ENCODE results near the gene PHACTR2. TPM values are rescaled to one million over a fixed set of nuclear protein-coding genes. Genes with fewer than 3 reads are reported as not detected.

PHACTR2 gene
- total and polyA plus RNA-seq, 2 of the 13 experiments (the other 11 are each of a cell fraction or from before 2014, with no cell fraction given) = 11.3 to 28.2 TPM

DNA sequence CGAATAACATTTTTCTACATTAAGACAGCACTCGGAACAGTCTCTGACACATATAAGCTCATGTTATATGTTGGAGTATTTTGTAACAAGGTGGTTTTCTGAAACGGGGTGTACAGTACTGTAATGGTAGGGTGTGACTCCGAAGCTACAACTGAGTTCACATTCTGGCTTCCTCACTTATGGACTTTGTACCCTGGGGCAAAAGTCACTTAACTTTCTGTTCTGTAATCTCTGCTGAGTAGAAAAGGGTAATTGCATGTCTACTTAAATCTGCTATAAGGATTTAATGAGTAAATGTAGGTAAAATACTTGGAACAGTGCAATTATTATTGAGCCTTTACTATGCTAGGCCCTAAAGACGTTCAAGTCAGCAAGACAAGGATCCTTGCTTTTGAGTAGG, 160.6 kb downstream of the PHACTR2 start:
- Histone ChIP-seq H3K4me1 (ENCODE audit: insufficient read depth, low read length) (peaks cover 18% of the 10 kb centered on the region), H3K27ac (ENCODE audit: extremely low read length, insufficient read depth, low read length) (no peak overlapping the region), H3K79me2 (ENCODE audit: insufficient read depth, low read length) (peaks cover 2% of the 10 kb centered on the region), H3K4me2 (ENCODE audit: low read depth, low read length) (peak overlapping the region; percentile 33), H3K27me3 (ENCODE audit: control insufficient read depth in 1 of 2, insufficient read depth in 2 of 2, low read length in 2 of 2) (no peaks in the 10 kb centered on the region; a peak in 1 of 5 replicates), H3K9me3 (ENCODE audit: low read length) (no peaks in the 10 kb centered on the region), H3K36me3 (replicated peaks in 1 of 2; ENCODE audit: control insufficient read depth in 1 of 2, insufficient read depth in 2 of 2, low read length in 2 of 2) (no peaks in the 10 kb centered on the region), H3K9ac (ENCODE audit: insufficient read depth, low read depth, low read length) (no peak overlapping the region), H3K4me3 (replicated peaks in 1 of 3; ENCODE audit: insufficient read depth in 1 of 3, low read depth in 2 of 3, low read length in 3 of 3) (no peak overlapping the region), H4K20me1 (ENCODE audit: insufficient read depth, low read length) (no peaks in the 10 kb centered on the region), H2AFZ (ENCODE audit: low read length) (no peak overlapping the region)
- CTCF ChIA-PET (ENCODE audit: low intra/inter-chr PET ratio, low total read pairs) = no interaction called here
- no TSS peak for BruUV-seq (replicated peaks)
- intact Hi-C loops (cut with micrococcal nuclease; ENCODE audit: unreplicated experiment) = no loop called here
- WGBS (ENCODE audit: low lambda C conversion rate) = 33% methylated on average over 5 of the region's 5 CpGs
- DNase-seq (ENCODE audit: low spot score) (peak; percentile 51), ATAC-seq (no peak), FAIRE-seq (no peak)
- in situ Hi-C loops (cut with HindIII; ENCODE audit: extremely low pct_ligation_motif_present, low pct_unique_long_range_greater_than_20kb) = no loop called here
- POLR2A ChIA-PET = no interaction called here
- TF ChIP-seq ARID5B (CRISPR knock-in tag; IDR thresholded peaks at IDR 0.05) = peak; percentile 59
- peak; percentile 32; the same call in 1 of the 2 replicates for TF ChIP-seq RXRB (CRISPR knock-in tag; IDR thresholded peaks at IDR 0.05; ENCODE audit: borderline replicate concordance)
- TF ChIP-seq CEBPG (CRISPR knock-in tag; IDR thresholded peaks at IDR 0.05) = peak; percentile 23; the same call in 1 of the 2 replicates
- peak; percentile 81 for TF ChIP-seq HNF4A (CRISPR knock-in tag; IDR thresholded peaks at IDR 0.05)
- TF ChIP-seq RARA (CRISPR knock-in tag; IDR thresholded peaks at IDR 0.05) = peak; percentile 16; the same call in 1 of the 2 replicates
- 0 out of 2 replicates have a peak, but pooled peaks have one; percentile 12 for TF ChIP-seq GATAD2A (CRISPR knock-in tag; IDR thresholded peaks at IDR 0.05)
- TF ChIP-seq HNF4G (IDR thresholded peaks at IDR 0.05; ENCODE audit: borderline replicate concordance, low read depth, low read length) = peak; percentile 79
- TF ChIP-seq HNF4G (CRISPR knock-in tag; IDR thresholded peaks at IDR 0.05; ENCODE audit: borderline replicate concordance, low read depth) = no peak
- TF ChIP-seq PPARG (CRISPR knock-in tag; conservative IDR thresholded peaks at IDR 0.05) = peak; percentile 68; the same call in 1 of the 2 replicates
- TF ChIP-seq EZH2 (conservative IDR thresholded peaks at IDR 0.05; ENCODE audit: low read depth, low read length) = no peak
- TF ChIP-seq ZNF644 (CRISPR knock-in tag; IDR thresholded peaks at IDR 0.05; ENCODE audit: low read depth) = 0 out of 2 replicates have a peak, but pooled peaks have one; percentile 42
- no peak for TF ChIP-seq NFE2L1 (CRISPR knock-in tag; IDR thresholded peaks at IDR 0.05; ENCODE audit: borderline replicate concordance)
- peak; percentile 83 for TF ChIP-seq NCOR1 (IDR thresholded peaks at IDR 0.05; ENCODE audit: borderline replicate concordance, low read length)
- TF ChIP-seq, protein P1, sequence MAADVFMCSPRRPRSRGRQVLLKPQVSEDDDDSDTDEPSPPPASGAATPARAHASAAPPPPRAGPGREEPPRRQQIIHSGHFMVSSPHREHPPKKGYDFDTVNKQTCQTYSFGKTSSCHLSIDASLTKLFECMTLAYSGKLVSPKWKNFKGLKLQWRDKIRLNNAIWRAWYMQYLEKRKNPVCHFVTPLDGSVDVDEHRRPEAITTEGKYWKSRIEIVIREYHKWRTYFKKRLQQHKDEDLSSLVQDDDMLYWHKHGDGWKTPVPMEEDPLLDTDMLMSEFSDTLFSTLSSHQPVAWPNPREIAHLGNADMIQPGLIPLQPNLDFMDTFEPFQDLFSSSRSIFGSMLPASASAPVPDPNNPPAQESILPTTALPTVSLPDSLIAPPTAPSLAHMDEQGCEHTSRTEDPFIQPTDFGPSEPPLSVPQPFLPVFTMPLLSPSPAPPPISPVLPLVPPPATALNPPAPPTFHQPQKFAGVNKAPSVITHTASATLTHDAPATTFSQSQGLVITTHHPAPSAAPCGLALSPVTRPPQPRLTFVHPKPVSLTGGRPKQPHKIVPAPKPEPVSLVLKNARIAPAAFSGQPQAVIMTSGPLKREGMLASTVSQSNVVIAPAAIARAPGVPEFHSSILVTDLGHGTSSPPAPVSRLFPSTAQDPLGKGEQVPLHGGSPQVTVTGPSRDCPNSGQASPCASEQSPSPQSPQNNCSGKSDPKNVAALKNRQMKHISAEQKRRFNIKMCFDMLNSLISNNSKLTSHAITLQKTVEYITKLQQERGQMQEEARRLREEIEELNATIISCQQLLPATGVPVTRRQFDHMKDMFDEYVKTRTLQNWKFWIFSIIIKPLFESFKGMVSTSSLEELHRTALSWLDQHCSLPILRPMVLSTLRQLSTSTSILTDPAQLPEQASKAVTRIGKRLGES (CRISPR knock-in tag; IDR thresholded peaks at IDR 0.05; ENCODE audit: borderline replicate concordance) = no peak
- peak; percentile 19 for TF ChIP-seq ASH2L (IDR thresholded peaks at IDR 0.05; ENCODE audit: insufficient read length, low read depth, low read length)
- TF ChIP-seq HMG20A (CRISPR knock-in tag; IDR thresholded peaks at IDR 0.05; ENCODE audit: borderline replicate concordance) = peak; percentile 32; the same call in 1 of the 2 replicates
- TF ChIP-seq CEBPB (IDR thresholded peaks at IDR 0.05; ENCODE audit: borderline replicate concordance, low read depth, low read length) = peak; percentile 9; the same call in 1 of the 2 replicates
- no peak for TF ChIP-seq KLF9 (CRISPR knock-in tag; IDR thresholded peaks at IDR 0.05; ENCODE audit: low read depth)
- TF ChIP-seq, protein P2, sequence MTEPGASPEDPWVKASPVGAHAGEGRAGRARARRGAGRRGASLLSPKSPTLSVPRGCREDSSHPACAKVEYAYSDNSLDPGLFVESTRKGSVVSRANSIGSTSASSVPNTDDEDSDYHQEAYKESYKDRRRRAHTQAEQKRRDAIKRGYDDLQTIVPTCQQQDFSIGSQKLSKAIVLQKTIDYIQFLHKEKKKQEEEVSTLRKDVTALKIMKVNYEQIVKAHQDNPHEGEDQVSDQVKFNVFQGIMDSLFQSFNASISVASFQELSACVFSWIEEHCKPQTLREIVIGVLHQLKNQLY (CRISPR knock-in tag; IDR thresholded peaks at IDR 0.05) = no peak
- TF ChIP-seq ZNF670 (CRISPR knock-in tag; IDR thresholded peaks at IDR 0.05; ENCODE audit: borderline replicate concordance) = 0 out of 2 replicates have a peak, but pooled peaks have one; percentile 4

Measured in HepG2 (cell line).